Measurements from ENCODE around the gene DNAJB4.
A peak's percentile ranks its signal among the peaks of the same experiment; 100 is the strongest.
"Not testable (repeated sequence)": the region's sequence is repeated elsewhere in the genome, so short reads cannot be mapped to it uniquely, and the experiment has no call there.

The DNAJB4 gene

DNA sequence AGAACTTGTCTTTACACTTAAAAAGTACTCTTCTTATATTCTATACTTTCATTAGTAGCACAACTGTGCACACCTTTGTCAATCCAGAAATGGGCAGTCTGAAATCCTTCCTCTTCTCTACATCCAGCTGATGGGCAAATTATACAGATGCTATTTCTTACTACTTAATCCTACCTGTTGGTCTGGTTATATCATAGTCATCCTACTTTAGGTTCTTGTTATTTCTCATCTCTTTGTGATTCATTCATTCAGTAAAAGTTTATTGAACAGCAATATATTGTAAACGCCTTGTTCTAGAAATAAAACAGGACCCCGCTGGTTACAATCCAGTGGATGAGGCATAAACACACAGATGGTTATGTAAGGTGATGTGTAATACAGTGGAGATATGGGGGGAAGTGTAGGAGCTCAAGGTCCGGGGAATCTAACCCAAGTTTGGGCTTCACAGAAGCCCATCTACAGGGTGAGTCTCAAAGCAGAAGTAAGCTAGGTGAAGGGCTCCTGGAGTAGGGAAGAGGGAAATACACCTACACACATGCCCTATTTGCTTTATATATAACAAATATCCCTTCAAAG is 14.0 kb upstream of the DNAJB4 start:
- H3K4me1 ChIP-seq (ENCODE audit: control insufficient read depth, insufficient read depth, low read length, poor library complexity, severe bottlenecking) = no peaks in the 10 kb centered on the region
- peaks cover 57% of the 10 kb centered on the region for H3K36me3 ChIP-seq (ENCODE audit: control insufficient read depth, insufficient read depth, low read length)
- no peak overlapping the region for H3K4me3 ChIP-seq (ENCODE audit: extremely low read depth, insufficient read depth, low read length, poor library complexity, severe bottlenecking)
- H3K27ac ChIP-seq (ENCODE audit: low read depth, low read length, severe bottlenecking) = no peak overlapping the region
- H3K9me3 ChIP-seq (ENCODE audit: control insufficient read depth, low read length) = no peaks in the 10 kb centered on the region
- WGBS, 2 experiments (ENCODE audit: insufficient coverage in 2 of 2) = 97 to 100% methylated on average over 1 to 3 of the region's 3 CpGs

- H3K4me3 ChIP-seq (ENCODE audit: extremely low read depth, insufficient read depth, low read length, poor library complexity, severe bottlenecking) = no peak overlapping the region
- no peak overlapping the region for H3K27ac ChIP-seq (ENCODE audit: low read depth, low read length, severe bottlenecking)
- peaks cover 54% of the 10 kb centered on the region for H3K36me3 ChIP-seq (ENCODE audit: control insufficient read depth, insufficient read depth, low read length)
- no peaks in the 10 kb centered on the region for H3K9me3 ChIP-seq (ENCODE audit: control insufficient read depth, low read length)
- H3K4me1 ChIP-seq (ENCODE audit: control insufficient read depth, insufficient read depth, low read length, poor library complexity, severe bottlenecking) = no peaks in the 10 kb centered on the region
Observed at GRCh38 chr1:77991638-77992037, 13.1 kb upstream of the DNAJB4 start.

GRCh38 chr1:77994117-77994705 is 10.5 kb upstream of the DNAJB4 start:
- Histone ChIP-seq H3K4me3 (ENCODE audit: extremely low read depth, insufficient read depth, low read length, poor library complexity, severe bottlenecking) (no peak overlapping the region), H3K4me1 (ENCODE audit: control insufficient read depth, insufficient read depth, low read length, poor library complexity, severe bottlenecking) (no peaks in the 10 kb centered on the region), H3K36me3 (ENCODE audit: control insufficient read depth, insufficient read depth, low read length) (peaks cover 45% of the 10 kb centered on the region), H3K9me3 (ENCODE audit: control insufficient read depth, low read length) (no peaks in the 10 kb centered on the region), H3K27ac (ENCODE audit: low read depth, low read length, severe bottlenecking) (no peak overlapping the region)
- WGBS, 2 experiments (ENCODE audit: insufficient coverage in 2 of 2) = 100% methylated on average over 1 of the region's 3 CpGs; no CpG with 5 or more reads in 1 of the 2 experiments

- no peaks in the 10 kb centered on the region for H3K9me3 ChIP-seq (ENCODE audit: control insufficient read depth, low read length)
- no peak overlapping the region for H3K27ac ChIP-seq (ENCODE audit: low read depth, low read length, severe bottlenecking)
- WGBS, 2 experiments (ENCODE audit: insufficient coverage in 2 of 2) = 86 to 98% methylated on average over 2 to 5 of the region's 5 CpGs
- H3K36me3 ChIP-seq (ENCODE audit: control insufficient read depth, insufficient read depth, low read length) = peaks cover 34% of the 10 kb centered on the region
- no peaks in the 10 kb centered on the region for H3K4me1 ChIP-seq (ENCODE audit: control insufficient read depth, insufficient read depth, low read length, poor library complexity, severe bottlenecking)
- no peak overlapping the region for H3K4me3 ChIP-seq (ENCODE audit: extremely low read depth, insufficient read depth, low read length, poor library complexity, severe bottlenecking)
Observed at GRCh38 chr1:77996734-77997133, 8.0 kb upstream of the DNAJB4 start.

- not testable (repeated sequence) for H3K27ac ChIP-seq (ENCODE audit: low read depth, low read length, severe bottlenecking); H3K9me3 ChIP-seq (ENCODE audit: control insufficient read depth, low read length); H3K4me1 ChIP-seq (ENCODE audit: control insufficient read depth, insufficient read depth, low read length, poor library complexity, severe bottlenecking); H3K4me3 ChIP-seq (ENCODE audit: extremely low read depth, insufficient read depth, low read length, poor library complexity, severe bottlenecking)
- WGBS, 2 experiments (ENCODE audit: insufficient coverage in 2 of 2) = 96 to 98% methylated on average over 10 of the region's 11 CpGs
- H3K36me3 ChIP-seq (ENCODE audit: control insufficient read depth, insufficient read depth, low read length) = peaks cover 12% of the 10 kb centered on the region
Observed at GRCh38 chr1:78000536-78000935, 4.2 kb upstream of the DNAJB4 start.

DNA sequence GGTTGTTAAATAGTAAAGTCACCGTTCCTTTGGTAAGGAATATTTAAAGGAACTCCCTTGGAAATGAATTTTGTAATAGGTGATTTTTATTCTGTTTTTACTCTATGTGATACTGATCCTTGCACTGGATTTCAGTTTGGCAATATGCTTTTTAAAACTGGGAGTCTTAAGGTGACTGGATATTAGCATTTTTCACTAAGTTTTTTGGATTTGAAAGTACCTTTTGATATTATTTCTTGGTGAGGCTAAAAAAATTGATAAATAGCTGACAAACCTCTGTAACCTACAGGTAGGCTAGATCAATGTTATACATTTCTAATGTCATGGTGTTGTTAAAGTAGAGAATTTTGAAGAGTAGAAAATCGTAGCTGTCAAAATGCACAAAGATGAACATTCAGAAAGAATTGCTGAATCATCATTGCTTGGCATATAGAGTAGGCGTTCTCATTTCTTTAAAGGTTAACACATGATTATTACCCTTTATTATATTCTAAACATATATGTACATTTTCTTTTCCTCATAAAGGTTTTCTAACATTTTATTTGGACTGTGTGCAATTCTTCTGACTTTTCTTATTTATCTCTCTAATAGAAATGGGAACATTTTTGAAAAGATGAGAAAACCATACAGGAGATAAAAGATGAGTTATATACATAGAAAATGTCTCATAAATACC is 1.5 kb upstream of the DNAJB4 start:
- Histone ChIP-seq H3K9me3 (ENCODE audit: control insufficient read depth, low read length) (no peaks in the 10 kb centered on the region), H3K4me3 (ENCODE audit: extremely low read depth, insufficient read depth, low read length, poor library complexity, severe bottlenecking) (no peak overlapping the region), H3K36me3 (ENCODE audit: control insufficient read depth, insufficient read depth, low read length) (no peaks in the 10 kb centered on the region), H3K27ac (ENCODE audit: low read depth, low read length, severe bottlenecking) (peak overlapping the region; percentile 63), H3K4me1 (ENCODE audit: control insufficient read depth, insufficient read depth, low read length, poor library complexity, severe bottlenecking) (no peaks in the 10 kb centered on the region)
- 50 to 90% methylated on average over 1 to 2 of the region's 3 CpGs for WGBS, 2 experiments (ENCODE audit: insufficient coverage in 2 of 2)

DNA sequence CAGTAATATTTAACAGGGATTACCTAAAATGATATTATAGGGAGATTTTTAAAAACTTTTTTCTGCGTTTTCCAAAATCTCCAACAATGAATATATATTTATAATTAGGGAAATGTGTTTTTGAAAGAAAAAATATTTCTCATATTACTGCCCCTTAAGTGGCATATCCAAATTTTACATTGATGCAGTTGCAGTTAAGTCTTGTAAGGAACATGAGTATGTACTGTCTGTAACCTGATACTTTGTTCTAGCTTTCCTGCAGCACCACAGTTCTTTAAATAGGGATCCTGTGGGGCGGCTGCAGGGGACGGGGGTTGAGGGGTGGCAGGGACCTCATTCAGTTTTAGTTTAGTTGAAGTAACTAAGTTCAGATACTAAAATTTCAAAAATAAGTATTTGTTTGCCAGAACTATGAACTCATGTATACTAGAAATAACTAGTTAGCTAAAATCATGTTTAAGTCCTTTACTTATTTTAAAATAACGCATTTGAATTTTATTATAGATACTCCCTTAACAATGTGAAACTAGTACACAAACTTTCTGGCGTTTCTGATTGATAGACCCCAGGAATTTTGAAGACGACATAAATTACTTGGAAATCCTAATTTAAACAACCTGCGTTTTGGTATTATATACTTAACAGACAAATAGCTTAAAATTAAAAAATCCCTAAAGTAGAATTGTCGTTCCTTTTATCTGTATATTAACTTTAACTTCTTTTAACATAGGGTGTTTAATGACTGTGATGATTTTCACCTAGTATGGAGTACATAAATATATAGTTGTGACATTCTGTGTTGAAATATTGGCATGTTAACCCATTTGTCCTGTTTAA is 639 bp upstream of the DNAJB4 start:
- H3K9me3 ChIP-seq (ENCODE audit: control insufficient read depth, low read length) = no peaks in the 10 kb centered on the region
- H3K4me3 ChIP-seq (ENCODE audit: extremely low read depth, insufficient read depth, low read length, poor library complexity, severe bottlenecking) = peak overlapping the region; percentile 48
- no CpG with 5 or more reads among the region's 8 CpGs for WGBS, 2 experiments (ENCODE audit: insufficient coverage in 2 of 2)
- H3K4me1 ChIP-seq (ENCODE audit: control insufficient read depth, insufficient read depth, low read length, poor library complexity, severe bottlenecking) = no peaks in the 10 kb centered on the region
- no peaks in the 10 kb centered on the region for H3K36me3 ChIP-seq (ENCODE audit: control insufficient read depth, insufficient read depth, low read length)
- peak overlapping the region; percentile 98 for H3K27ac ChIP-seq (ENCODE audit: low read depth, low read length, severe bottlenecking)

- Histone ChIP-seq H3K4me3 (ENCODE audit: extremely low read depth, insufficient read depth, low read length, poor library complexity, severe bottlenecking) (peak overlapping the region; percentile 48), H3K4me1 (ENCODE audit: control insufficient read depth, insufficient read depth, low read length, poor library complexity, severe bottlenecking) (no peaks in the 10 kb centered on the region), H3K36me3 (ENCODE audit: control insufficient read depth, insufficient read depth, low read length) (no peaks in the 10 kb centered on the region), H3K9me3 (ENCODE audit: control insufficient read depth, low read length) (no peaks in the 10 kb centered on the region), H3K27ac (ENCODE audit: low read depth, low read length, severe bottlenecking) (peak overlapping the region; percentile 98)
- no CpG with 5 or more reads among the region's 1 CpG for WGBS, 2 experiments (ENCODE audit: insufficient coverage in 2 of 2)
Observed at GRCh38 chr1:78005448-78005722, 646 bp downstream of the DNAJB4 start.

DNA sequence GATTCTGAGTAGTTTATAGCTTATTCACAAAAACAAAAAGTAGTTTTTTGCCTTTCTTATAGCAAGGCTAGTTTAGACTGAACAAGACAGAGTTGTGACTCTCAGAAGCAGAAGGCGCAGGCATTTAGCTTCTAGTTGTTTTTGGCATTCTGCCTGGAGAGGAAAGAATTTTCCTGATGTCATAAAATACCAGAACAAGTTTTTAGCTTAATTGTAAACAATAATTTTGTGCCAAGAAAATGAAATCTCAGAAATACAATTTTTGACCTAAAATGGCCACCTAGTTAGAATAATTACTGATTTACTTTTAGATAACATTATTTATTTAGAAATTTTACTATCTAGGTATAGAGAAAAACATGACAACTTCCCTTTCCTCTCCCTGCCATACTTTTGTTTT is 1.0 kb downstream of the DNAJB4 start:
- H3K9me3 ChIP-seq (ENCODE audit: control insufficient read depth, low read length) = no peaks in the 10 kb centered on the region
- no CpG with 5 or more reads among the region's 1 CpG for WGBS, 2 experiments (ENCODE audit: insufficient coverage in 2 of 2)
- H3K4me3 ChIP-seq (ENCODE audit: extremely low read depth, insufficient read depth, low read length, poor library complexity, severe bottlenecking) = peak overlapping the region; percentile 48
- no peak overlapping the region for H3K27ac ChIP-seq (ENCODE audit: low read depth, low read length, severe bottlenecking)
- no peaks in the 10 kb centered on the region for H3K4me1 ChIP-seq (ENCODE audit: control insufficient read depth, insufficient read depth, low read length, poor library complexity, severe bottlenecking)
- no peaks in the 10 kb centered on the region for H3K36me3 ChIP-seq (ENCODE audit: control insufficient read depth, insufficient read depth, low read length)

DNA sequence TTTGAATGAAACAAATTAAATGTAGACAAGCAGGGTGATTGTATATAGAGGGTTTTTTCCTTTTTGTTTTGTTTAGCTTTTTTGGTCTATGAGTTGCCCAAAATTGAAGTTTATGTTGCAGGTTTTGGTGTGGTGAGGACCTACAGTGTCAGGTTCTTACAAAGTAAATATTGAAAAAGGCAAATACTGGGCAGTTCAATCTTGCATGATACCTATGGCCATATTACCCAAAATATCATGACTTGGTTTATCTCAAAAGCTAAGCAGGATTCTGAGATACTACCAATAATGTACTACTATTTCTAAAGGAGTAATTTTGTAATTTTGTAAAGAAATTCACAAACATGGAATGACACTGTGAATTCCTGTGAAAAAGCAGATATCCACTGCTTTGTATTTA is 1.8 kb downstream of the DNAJB4 start:
- no peak overlapping the region for H3K27ac ChIP-seq (ENCODE audit: low read depth, low read length, severe bottlenecking)
- H3K36me3 ChIP-seq (ENCODE audit: control insufficient read depth, insufficient read depth, low read length) = no peaks in the 10 kb centered on the region
- peak overlapping the region; percentile 18 for H3K4me3 ChIP-seq (ENCODE audit: extremely low read depth, insufficient read depth, low read length, poor library complexity, severe bottlenecking)
- H3K4me1 ChIP-seq (ENCODE audit: control insufficient read depth, insufficient read depth, low read length, poor library complexity, severe bottlenecking) = no peaks in the 10 kb centered on the region
- no peaks in the 10 kb centered on the region for H3K9me3 ChIP-seq (ENCODE audit: control insufficient read depth, low read length)

Data from mesodermal cell (in vitro differentiated cells).